Superior temporal gyrus (tissue), 1 donor: ENCODE measurements around the gene COX7B2.

ENCODE experiments used
- DNase-seq: peaks from one replicate; pipeline ENCODE4 v3.0.0-alpha.2; 2016; ENCODE audit errors: extremely low spot score

COX7B2 gene

GRCh38 chr4:46889410-46889809, 19.6 kb downstream of the COX7B2 start:
- DNase-seq: no peak

DNA sequence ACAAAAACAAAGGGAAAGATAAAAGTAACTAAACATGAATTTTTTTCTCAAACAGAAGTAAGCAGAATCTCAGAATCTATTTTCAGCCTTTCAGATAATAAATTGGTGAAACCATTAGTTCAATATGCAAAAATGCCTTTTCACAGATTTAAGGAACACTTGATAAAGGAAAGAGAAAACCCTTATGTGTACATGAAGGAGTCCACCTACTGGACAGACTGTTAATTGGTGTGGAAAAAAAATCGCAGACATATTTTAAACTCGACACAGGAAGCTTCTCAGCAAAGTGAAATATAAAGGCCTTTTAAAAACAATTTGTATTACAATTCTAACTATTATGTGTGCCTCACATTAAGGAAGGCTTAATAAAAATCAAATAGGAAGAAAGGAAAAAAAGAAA, 22.3 kb downstream of the COX7B2 start:
- DNase-seq: peak; percentile 69

- DNase-seq: no peak
Measured at GRCh38 chr4:46878641-46879040, 30.4 kb downstream of the COX7B2 start.

- no peak for DNase-seq
Measured at GRCh38 chr4:46874811-46875210, 34.2 kb downstream of the COX7B2 start.

DNA sequence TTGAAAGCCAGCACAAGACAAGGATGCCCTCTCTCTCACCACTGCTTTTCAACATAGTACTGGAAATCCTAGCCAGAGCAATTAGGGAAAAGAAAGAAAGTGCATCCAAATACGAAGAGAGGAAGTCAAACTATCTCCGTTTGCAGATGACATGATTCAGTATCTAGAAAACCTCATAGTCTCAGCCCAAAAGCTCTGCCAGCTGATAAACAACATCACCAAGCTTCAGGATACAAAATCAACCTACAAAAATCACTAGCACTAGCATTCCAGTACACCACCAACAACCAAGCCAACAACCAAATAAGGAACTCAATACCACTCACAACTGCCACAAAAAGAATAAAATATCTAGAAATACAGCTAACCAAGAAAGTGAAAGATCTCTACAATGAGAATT, 38.6 kb downstream of the COX7B2 start:
- DNase-seq: no peak

GRCh38 chr4:46856333-46856732, 52.7 kb downstream of the COX7B2 start:
- no peak for DNase-seq

- DNase-seq: no peak
Measured at GRCh38 chr4:46852800-46853199, 56.2 kb downstream of the COX7B2 start.

- DNase-seq: no peak
Measured at GRCh38 chr4:46850026-46850425, 59.0 kb downstream of the COX7B2 start.

GRCh38 chr4:46844325-46844917, 64.6 kb downstream of the COX7B2 start:
- DNase-seq: peak; percentile 85

DNA sequence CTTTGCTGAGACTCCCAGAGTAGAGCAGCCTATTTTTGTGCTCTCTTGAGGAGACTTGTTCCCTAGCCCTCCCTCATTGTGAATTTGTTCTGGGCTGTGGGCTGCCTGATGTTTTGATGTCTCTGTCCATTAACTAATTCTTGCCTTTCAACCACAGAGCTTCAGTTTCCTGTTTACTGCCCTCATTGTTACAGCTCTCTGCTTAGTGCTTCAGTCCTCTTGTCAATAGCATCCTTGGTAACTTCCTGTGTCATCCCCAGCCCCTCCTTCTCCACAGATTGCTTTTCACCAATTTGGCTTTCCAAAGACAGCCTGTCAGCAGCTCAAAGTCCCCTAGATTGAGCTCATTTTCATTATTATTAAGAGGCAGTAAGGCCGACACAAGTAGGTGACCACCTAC, 69.9 kb downstream of the COX7B2 start:
- DNase-seq: no peak

DNA sequence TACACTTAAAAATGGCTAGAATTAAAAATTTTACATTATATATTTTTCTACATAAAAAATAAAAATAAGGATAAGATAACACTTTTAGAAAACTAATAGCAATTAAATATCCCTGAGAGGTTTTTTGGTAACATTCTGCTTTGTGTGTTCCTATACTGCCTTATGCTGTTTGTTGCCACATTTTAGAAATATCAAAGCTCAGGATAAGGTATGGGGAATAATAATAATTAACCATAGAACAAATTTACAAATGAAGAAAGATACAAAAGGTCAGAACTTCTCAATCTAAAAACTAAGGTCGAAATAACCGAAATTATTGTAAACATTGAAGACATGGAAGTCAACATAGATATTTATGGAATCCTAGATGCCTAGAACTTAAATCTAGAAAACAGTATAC, 71.4 kb downstream of the COX7B2 start:
- DNase-seq: no peak

DNA sequence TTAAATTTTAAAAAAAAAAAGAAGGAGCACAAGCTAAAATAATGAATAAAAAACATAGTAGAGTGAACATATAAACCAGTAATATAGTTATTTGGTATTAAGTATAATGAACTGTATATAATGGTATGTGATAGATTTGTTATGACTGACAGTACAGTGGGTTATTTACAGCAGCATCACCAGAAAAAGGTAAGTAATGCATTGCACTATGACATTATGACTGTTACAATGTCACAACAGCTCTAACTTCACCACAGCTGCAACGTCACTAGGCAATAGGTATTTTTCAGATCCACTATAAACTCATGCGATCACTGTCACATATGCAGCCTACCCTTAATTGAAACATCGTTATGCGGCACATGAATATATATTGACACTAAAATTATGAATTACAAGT, 72.5 kb downstream of the COX7B2 start:
- no peak for DNase-seq

DNA sequence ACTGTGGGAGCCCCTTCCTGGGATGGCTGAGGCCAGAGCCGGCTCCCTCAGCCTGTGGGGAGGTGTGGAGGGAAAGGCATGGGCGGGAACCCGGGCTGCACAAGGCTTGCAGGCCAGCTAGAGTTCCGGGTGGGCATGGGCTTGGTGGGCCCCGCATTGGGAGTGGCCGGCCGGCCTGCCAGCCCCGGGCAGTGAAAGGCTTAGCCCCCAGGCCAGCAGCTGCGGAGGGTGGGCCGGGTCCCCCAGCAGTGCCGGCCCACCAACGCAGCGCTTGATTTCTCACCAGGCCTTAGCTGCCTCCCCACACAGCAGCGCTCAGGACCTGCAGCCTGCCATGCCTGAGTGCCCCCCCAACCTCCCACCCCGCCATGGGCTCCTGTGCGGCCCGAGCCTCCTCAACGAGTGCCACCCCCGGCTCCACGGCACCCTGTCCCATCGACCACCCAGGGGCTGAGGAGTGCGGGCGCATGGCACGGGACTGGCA, 78.0 kb downstream of the COX7B2 start:
- no peak for DNase-seq

GRCh38 chr4:46820154-46820553, 88.9 kb downstream of the COX7B2 start:
- no peak for DNase-seq

GRCh38 chr4:46819095-46819494, 90.0 kb downstream of the COX7B2 start:
- no peak for DNase-seq

DNA sequence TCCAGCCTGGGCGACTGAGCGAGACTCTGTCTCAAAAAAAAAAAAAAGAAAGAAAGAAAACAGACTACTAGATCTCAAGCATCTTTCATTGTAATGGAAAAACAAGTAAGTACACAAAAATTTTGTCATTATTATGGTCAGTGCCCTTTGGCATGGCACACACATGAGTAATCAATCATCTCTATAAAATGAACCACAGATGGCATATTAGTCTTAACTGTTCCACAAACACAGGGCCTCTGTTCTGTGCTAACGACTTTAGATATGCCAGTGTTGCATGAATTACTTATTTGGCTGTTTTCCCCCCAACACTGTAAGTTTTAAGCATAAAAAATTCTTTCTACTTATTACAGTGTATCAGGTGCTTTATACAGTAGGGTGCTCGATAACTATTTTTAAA, 90.4 kb downstream of the COX7B2 start:
- DNase-seq: no peak

DNA sequence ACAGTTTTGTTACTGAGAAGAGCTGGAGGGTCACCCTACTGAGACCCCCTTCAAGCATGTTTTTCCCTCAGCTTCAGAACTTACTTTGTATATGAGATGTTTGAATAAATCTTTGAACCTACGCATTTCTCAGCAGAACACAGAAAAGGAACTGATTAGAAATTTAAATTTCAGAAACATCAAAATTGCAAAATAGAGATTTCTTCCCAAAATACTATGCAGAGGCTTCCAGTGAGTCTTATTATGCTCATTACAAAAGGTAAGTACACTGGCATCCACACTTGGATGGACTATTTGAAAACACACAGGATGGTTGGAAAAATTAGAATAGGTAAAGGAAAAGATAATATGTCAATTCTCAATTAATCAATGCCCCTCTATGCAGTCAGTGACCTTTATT, 91.2 kb downstream of the COX7B2 start:
- no peak for DNase-seq

- DNase-seq: no peak
Measured at GRCh38 chr4:46804781-46805413, 104.1 kb downstream of the COX7B2 start.

- no peak for DNase-seq
Measured at GRCh38 chr4:46793036-46793435, 116.0 kb downstream of the COX7B2 start.

DNA sequence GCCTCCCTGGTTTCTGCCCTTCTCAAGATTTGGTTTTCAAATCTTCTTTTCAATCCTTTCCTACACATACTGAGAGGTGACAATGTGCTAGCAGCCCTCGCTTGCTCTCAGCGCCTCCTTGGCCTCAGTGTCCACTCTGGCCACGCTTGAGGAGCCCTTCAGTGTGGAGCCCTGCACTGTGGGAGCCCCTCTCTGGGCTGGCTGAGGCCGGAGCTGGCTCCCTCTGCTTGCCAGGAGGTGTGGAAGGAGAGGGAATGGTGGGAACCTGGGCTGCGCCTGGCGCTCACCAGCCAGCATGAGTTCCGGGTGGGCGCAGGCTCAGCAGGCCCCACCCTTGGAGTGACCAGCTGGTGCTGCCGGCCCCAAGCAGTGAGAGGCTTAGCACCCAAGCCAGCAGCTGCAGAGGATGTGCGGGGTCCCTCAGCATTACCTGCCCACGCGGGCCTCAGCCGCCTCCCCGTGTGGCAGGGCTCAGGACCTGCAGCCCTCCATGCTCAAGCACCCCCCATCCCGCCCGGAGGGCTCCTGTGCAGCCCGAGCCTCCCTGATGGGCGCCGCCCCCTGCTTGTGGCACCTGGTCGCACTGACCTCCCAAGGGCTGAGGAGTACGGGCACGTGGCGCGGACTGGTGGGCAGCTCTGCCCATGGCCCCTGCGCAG, 127.5 kb downstream of the COX7B2 start:
- no peak for DNase-seq

DNA sequence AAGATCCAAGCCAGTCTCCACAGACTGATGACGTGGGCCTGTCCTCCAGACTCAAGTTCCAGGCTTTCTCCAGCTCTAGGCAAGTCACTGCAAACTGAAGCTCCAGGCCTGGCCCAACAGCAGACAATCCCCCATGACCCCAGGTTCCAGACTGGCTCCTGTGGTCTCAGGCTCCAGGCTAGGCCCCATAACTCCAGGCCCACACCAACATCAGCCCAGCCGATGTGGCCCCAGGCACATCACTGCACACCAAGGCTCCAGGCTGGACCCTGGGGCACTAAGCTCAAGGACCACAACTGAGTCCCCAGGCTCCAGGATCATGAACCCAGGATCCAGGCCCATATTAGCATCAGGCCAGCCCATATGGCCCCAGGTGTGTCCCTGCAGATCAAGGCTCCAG, 143.6 kb downstream of the COX7B2 start:
- DNase-seq: no peak

DNA sequence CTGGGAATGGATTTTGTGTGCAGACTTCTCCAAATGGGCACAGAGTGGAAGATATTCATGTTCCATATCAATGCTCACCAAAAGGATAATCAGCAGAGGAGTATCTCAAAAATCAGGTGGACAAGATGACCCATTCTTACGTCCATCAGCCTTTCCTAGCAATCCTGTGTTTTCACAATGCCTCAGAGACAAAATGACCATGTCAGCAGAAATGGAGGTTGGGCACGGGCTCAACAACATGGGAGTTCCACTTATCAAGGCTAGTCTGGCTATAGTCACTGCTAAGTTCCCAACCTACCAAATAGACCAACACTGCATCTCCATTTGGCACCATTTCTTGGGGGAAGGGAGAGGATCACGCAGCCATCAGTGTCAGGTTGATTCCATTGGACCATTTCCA, 179.0 kb downstream of the COX7B2 start:
- DNase-seq: no peak

DNA sequence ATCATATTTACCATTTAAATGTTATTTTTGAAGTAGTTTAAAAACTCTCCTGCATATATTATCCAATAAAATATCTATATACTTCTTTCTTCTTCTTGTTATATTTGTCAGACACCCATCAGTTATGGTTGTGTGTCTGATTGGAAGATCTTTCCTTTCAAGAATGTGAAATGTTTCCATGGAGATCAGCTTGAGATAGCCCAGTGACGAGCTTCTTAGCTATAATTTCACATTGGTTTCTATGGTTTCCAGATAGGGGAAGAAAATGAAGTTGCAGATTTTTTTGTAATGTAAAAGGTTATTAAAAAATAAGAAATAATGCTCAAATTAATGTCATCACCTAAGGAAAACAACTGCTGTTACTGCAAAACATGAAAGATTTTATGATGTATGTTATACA, 189.0 kb downstream of the COX7B2 start:
- peak; percentile 23 for DNase-seq
